GM12872 (cell line): Measurements from ENCODE around the gene ARHGEF12.

ENCODE experiments used
- CTCF ChIP-seq: IDR thresholded peaks from 3 replicates; pipeline ENCODE4 v1.5.1; 2011; ENCODE audit warnings: low read depth, mild to moderate bottlenecking, low read length, moderate library complexity; ENCODE audit not compliant: insufficient read depth

The ARHGEF12 gene

DNA sequence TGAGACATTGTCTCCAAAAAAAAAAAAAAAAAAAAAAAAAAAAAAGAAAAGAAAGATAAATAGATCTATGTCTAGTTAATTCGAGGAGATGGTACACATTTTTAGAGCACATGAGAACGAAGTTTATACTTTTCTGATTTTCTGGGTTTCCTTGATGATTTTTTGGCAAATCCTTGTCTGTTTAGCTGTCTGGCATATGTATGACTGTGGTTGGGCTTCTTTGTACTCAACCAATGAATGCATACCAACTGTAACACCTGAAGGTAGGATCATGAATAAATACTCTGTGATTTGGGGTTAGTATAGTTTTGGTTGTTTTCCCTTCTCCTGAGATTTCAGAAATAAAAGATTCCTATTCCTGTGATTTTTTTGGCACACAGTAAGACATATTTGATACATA, 63.1 kb downstream of the ARHGEF12 start:
- TF ChIP-seq CTCF: no peak

- no peak for TF ChIP-seq CTCF
These were observed 64.6 kb downstream of the ARHGEF12 start for GRCh38 chr11:120400564-120401364.

DNA sequence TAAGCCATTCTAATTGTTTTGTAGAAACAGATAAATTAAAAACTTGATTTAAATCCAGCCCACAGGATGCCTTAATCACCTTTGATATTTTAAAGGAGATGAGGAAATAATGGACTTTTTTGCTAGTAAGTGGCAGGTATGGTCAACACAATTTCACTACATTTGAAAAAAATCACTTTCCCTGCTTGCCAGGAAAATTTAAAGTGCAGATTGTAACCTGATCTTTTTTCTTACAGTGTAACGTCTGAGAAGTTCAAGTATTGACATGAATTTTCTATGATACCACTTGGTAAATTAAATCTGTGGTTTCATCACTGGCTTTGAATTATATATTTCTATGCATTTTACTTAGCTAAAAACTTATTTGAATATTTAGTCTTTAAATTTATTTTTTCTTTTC, 65.3 kb downstream of the ARHGEF12 start:
- no peak for TF ChIP-seq CTCF

GRCh38 chr11:120403966-120404365, 67.8 kb downstream of the ARHGEF12 start:
- no peak for TF ChIP-seq CTCF

- no peak for TF ChIP-seq CTCF
These were observed 68.3 kb downstream of the ARHGEF12 start for GRCh38 chr11:120404495-120404894.

GRCh38 chr11:120409655-120410054, 73.4 kb downstream of the ARHGEF12 start:
- TF ChIP-seq CTCF: no peak

DNA sequence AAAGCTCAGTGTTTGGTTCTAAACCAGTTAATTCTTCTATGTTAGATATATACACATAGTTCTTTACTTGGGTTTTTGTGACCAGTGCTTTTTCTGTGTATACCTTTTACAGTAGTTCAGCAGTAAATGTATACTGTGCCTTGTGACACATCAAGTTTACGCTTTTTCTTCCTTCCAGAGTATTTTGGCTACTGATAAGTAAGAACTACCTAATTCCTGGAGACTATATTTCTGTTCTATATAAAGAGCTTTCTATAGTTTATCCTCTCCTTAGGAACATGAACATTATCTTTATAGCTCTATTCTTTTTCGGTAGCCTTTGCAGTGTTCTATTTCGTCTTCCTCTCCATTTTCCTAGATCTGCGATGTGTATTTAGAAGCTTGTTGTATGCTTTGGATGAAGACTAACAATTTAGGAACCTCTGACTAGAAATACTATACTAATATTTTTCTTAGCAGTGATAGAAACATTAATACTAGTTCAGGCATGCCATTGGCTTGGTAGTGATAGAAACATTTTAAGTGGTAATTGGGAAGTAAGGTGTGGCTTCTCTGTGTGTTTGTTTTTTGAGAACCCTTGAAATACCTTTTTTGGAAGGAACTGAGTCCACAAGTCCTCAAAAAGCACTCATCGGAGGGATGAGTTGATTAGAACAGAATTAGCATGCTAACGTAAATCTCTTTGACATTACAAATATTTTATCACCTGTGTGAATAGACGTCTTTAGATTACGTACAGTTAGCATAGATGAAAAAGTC, 74.6 kb downstream of the ARHGEF12 start:
- TF ChIP-seq CTCF: no peak
